ENCODE data around the gene ZNF516. TPM values are rescaled to one million over a fixed set of nuclear protein-coding genes. Genes with fewer than 3 reads are reported as not detected.

ZNF516 gene
- total RNA-seq, 4 donors from 2014 or later, result 11.2 to 27.7 (median 16.6) TPM

GRCh38 chr18:76396792-76397191 is 98.2 kb downstream of the ZNF516 start:
- no peak for DNase-seq (ENCODE audit: low spot score)
- TF ChIP-seq CTCF (IDR thresholded peaks at IDR 0.05), result no peak
- no peak for ATAC-seq (ENCODE audit: low FRiP score)

GRCh38 chr18:76395609-76396008 is 99.4 kb downstream of the ZNF516 start:
- no peak for TF ChIP-seq CTCF (IDR thresholded peaks at IDR 0.05)
- DNase-seq (ENCODE audit: low spot score) (no peak), ATAC-seq (ENCODE audit: low FRiP score) (no peak)

- no peak for DNase-seq (ENCODE audit: low spot score)
- TF ChIP-seq CTCF (IDR thresholded peaks at IDR 0.05), result no peak
- ATAC-seq (ENCODE audit: low FRiP score), result no peak
These were observed 100.1 kb downstream of the ZNF516 start for GRCh38 chr18:76394780-76395476.

- no peak for TF ChIP-seq CTCF (IDR thresholded peaks at IDR 0.05)
- no peak for ATAC-seq (ENCODE audit: low FRiP score)
- DNase-seq (ENCODE audit: low spot score), result no peak
These were observed 102.7 kb downstream of the ZNF516 start for GRCh38 chr18:76392349-76392748.

- no peak for DNase-seq (ENCODE audit: low spot score)
- TF ChIP-seq CTCF (IDR thresholded peaks at IDR 0.05), result no peak
- peak; percentile 26 for ATAC-seq (ENCODE audit: low FRiP score)
These were observed 103.3 kb downstream of the ZNF516 start for GRCh38 chr18:76391746-76392145.

- TF ChIP-seq CTCF (IDR thresholded peaks at IDR 0.05), result no peak
- no peak for ATAC-seq (ENCODE audit: low FRiP score)
- DNase-seq (ENCODE audit: low spot score), result no peak
These were observed 104.0 kb downstream of the ZNF516 start for GRCh38 chr18:76391038-76391437.

GRCh38 chr18:76390452-76391035 is 104.5 kb downstream of the ZNF516 start:
- DNase-seq (ENCODE audit: low spot score), result no peak
- no peak for TF ChIP-seq CTCF (IDR thresholded peaks at IDR 0.05)
- ATAC-seq (ENCODE audit: low FRiP score), result no peak
